Measurements from ENCODE around the gene ALDH1B1.
"Not testable (repeated sequence)": the region's sequence is repeated elsewhere in the genome, so short reads cannot be mapped to it uniquely, and the experiment has no call there.

Gene ALDH1B1

GRCh38 chr9:38385896-38386295, 6.6 kb upstream of the ALDH1B1 start:
- DNase-seq (ENCODE audit: low spot score) (no peak), FAIRE-seq (no peak)

- DNase-seq (ENCODE audit: low spot score): no peak
- FAIRE-seq: no peak
These were observed 6.1 kb upstream of the ALDH1B1 start for GRCh38 chr9:38386319-38386895.

- DNase-seq (ENCODE audit: low spot score) (no peak), FAIRE-seq (no peak)
These were observed 5.4 kb upstream of the ALDH1B1 start for GRCh38 chr9:38387066-38387465.

- DNase-seq (ENCODE audit: low spot score): no peak
- FAIRE-seq: no peak
These were observed 4.8 kb upstream of the ALDH1B1 start for GRCh38 chr9:38387751-38388150.

GRCh38 chr9:38388283-38389223, 3.9 kb upstream of the ALDH1B1 start:
- no peak for DNase-seq (ENCODE audit: low spot score)
- no peak for FAIRE-seq

- DNase-seq (ENCODE audit: low spot score) (no peak), FAIRE-seq (no peak)
These were observed 3.2 kb upstream of the ALDH1B1 start for GRCh38 chr9:38389313-38389712.

GRCh38 chr9:38390442-38390841, 2.1 kb upstream of the ALDH1B1 start:
- DNase-seq (ENCODE audit: low spot score): no peak
- no peak for FAIRE-seq

GRCh38 chr9:38390851-38391250, 1.7 kb upstream of the ALDH1B1 start:
- DNase-seq (ENCODE audit: low spot score) (no peak), FAIRE-seq (no peak)

GRCh38 chr9:38391278-38392118, 1.0 kb upstream of the ALDH1B1 start:
- DNase-seq (ENCODE audit: low spot score) (no peak), FAIRE-seq (no peak)

GRCh38 chr9:38393128-38393796, 760 bp downstream of the ALDH1B1 start:
- FAIRE-seq: no peak

GRCh38 chr9:38394416-38394815, 1.9 kb downstream of the ALDH1B1 start:
- FAIRE-seq (no peak), DNase-seq (ENCODE audit: low spot score) (no peak)

More at GRCh38 chr9:38393128-38393796, 760 bp downstream of the ALDH1B1 start:
- no peak for DNase-seq (ENCODE audit: low spot score)

GRCh38 chr9:38395653-38396370, 3.3 kb downstream of the ALDH1B1 start:
- no peak for DNase-seq (ENCODE audit: low spot score)
- FAIRE-seq: no peak

- DNase-seq (ENCODE audit: low spot score) (no peak), FAIRE-seq (no peak)
These were observed 3.8 kb downstream of the ALDH1B1 start for GRCh38 chr9:38396371-38396671.

GRCh38 chr9:38399191-38399590, 6.7 kb downstream of the ALDH1B1 start:
- FAIRE-seq; DNase-seq (ENCODE audit: low spot score): not testable (repeated sequence)

GRCh38 chr9:38401994-38402393, 9.5 kb downstream of the ALDH1B1 start:
- FAIRE-seq: no peak
- no peak for DNase-seq (ENCODE audit: low spot score)

- FAIRE-seq (no peak), DNase-seq (ENCODE audit: low spot score) (no peak)
These were observed 11.8 kb downstream of the ALDH1B1 start for GRCh38 chr9:38404314-38404713.

GRCh38 chr9:38405785-38406184, 13.3 kb downstream of the ALDH1B1 start:
- FAIRE-seq: no peak
- DNase-seq (ENCODE audit: low spot score): no peak

- FAIRE-seq (no peak), DNase-seq (ENCODE audit: low spot score) (no peak)
These were observed 14.1 kb downstream of the ALDH1B1 start for GRCh38 chr9:38406476-38407186.

GRCh38 chr9:38408719-38409118, 16.2 kb downstream of the ALDH1B1 start:
- DNase-seq (ENCODE audit: low spot score): no peak
- FAIRE-seq: no peak

- FAIRE-seq (no peak), DNase-seq (ENCODE audit: low spot score) (no peak)
These were observed 20.2 kb downstream of the ALDH1B1 start for GRCh38 chr9:38412751-38413150.
